ENCODE data around the gene PUS1.

The PUS1 gene

GRCh38 chr12:131988054-131988796 is 59.1 kb downstream of the PUS1 start:
- no peak for DNase-seq (ENCODE audit: extremely low read depth in 1 of 2, low read depth in 1 of 2)

DNA sequence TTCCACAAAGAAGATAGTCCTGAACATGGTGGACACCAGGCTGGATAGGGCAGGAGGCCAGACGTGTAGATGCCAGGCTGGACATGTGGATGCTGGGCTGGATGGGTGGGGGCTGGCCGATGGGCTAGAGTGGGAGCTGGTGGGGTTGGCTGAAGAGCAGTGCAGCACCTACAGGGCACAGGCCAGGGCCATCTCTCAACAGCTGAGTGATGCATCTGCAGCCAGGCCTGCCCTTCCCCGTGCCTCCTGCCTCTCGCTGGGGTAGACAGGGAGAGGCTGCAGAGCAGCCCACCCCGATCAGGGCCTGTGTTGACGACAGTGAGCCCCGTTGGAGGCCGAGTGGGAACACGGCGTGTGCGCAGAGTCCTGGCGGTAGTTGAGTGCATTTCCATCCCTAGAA is 59.9 kb downstream of the PUS1 start:
- DNase-seq (ENCODE audit: extremely low read depth in 1 of 2, low read depth in 1 of 2) = no peak

DNA sequence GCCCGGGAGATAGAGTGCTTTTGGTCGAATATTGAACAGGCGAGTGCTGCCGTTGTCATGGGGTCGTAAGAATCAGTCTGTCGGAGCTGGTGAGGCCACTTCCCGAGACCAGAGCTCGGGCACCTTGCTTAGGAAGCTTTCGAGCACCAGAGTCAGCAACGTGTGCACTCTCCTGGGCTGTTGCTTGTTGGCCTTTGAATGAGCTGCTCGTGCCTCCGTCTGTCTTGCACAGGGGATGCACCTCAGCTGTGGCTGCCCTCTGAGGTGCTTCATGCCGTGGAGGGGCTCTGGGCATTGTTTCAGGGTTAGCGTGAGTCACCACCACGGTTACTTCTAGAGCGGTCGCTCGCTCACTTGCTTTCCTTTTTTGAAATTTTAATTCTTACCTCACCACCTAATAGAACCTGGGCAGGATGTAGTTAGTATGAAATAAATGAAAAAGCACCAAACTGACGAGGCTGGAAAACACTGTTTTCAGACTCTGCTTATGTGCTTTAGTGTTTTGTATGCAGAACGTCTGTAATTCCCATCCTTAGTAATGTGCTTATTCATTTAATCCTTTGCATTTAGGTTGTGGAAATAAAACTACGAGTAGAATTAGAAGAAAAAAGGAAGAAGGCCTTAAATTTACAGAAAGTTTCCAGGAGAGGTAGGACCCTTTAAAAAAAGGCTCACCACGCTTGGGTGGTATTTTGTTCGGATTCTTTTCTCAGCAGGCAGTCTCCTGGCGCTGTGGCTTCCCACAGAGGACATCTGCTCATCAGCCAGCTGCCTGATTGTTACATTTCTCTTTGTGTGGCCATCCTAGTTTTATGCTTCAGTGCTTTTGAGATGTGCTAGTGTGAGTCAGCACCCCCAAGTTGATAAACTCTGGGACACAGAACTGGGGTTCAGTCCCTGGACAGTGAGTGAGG is 61.2 kb downstream of the PUS1 start:
- no peak for DNase-seq (ENCODE audit: extremely low read depth in 1 of 2, low read depth in 1 of 2)

DNA sequence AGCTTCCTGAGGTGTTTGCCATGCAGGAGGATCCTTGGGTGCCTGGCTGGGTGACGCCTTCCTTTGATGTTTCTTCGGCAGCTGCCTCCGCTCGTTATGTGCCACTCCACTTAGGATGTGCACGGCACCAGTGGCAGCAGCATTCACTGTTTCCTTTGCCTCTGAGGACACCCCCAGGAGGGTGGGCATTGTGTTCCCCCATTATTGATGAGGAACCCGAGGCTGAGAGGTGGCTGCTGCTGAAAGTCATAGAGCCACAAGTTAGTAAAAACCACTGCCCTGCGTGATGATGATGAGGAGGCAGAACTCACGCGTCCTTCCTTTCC is 61.9 kb downstream of the PUS1 start:
- DNase-seq (ENCODE audit: extremely low read depth in 1 of 2, low read depth in 1 of 2) = no peak

DNA sequence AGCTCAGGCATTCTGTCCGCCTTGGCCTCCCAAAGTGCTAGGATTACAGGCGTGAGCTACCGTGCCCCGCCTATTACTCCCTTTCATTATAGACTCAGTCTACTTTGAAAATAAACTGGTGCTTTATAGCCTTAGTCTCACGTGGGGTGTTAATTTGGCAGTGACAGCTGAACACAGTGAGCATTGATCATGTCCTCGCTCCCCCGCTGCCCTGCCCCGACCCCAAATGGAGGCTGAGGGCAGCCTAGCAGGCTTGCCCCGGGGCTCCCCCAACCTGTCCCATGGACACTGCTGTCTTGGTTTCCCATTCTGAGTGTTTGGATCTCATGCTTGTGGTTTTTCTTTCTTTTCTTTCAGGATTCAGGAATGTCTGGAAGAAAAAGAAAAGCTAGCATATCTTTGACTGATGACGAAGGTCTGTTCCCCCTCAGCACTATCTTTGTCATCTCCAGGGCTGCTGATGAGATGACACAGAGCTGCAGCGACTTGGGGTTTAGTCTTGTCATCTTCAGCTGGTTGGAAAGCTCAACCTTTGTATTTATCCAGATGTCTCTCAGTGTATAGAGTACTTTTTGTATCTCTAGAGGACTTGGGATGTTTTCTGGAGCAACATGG is 62.8 kb downstream of the PUS1 start:
- DNase-seq (ENCODE audit: extremely low read depth in 1 of 2, low read depth in 1 of 2) = no peak

GRCh38 chr12:131994589-131994988 is 65.5 kb downstream of the PUS1 start:
- DNase-seq (ENCODE audit: extremely low read depth in 1 of 2, low read depth in 1 of 2) = no peak
